GM13977 (cell line): Measurements from ENCODE around the gene LINC01488.

Experiments
- DNase-seq: peaks from one replicate; pipeline ENCODE4 v3.0.0; 2012; ENCODE audit warnings: low spot score
- in situ Hi-C: fragments of 300-500 bp; cut with MboI; formaldehyde crosslinking; loops from one replicate; pipeline ENCODE4 v1.12.0; 2022; ENCODE audit warnings: low sequenced_read_pairs, low pct_unique_long_range_greater_than_20kb, mixed read lengths, inconsistent platforms; ENCODE audit not compliant: unreplicated experiment
- TF ChIP-seq, protein P1 (sequence below): IDR thresholded peaks from 2 replicates; pipeline ENCODE4 v1.5.1; 2012; ENCODE audit warnings: mild to moderate bottlenecking, control low read depth; ENCODE audit not compliant: insufficient read depth; ENCODE audit errors: extremely low read depth, missing control alignments

Gene LINC01488

DNA sequence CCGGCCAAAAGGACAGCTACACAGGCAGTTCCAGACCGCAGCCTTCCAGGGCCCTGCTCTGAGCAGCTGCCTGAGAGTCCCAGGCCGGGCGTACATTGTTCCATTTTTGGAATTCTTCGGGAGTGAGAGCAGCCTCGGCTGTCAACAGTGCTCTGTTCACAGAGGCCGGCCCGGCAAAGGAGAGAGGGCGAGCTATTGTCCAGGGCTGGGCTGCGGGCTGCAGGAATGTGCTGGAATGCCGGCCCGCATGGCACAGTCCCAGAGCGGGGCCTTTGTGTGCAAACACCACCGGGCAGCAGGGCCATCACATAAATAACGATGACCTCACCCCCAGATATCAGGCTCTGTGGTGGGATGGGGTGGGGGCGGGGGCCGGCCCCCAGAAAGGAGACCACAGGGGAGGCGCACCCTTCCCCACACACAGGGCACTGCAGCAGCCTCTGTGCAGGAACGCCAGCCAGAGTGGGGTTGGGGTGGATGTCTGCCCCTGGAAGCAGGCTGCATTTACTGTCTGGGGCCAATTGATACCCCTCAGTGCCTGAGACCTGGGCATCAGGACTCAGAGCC lies 15.8 kb downstream of the LINC01488 start:
- TF ChIP-seq, protein P1, sequence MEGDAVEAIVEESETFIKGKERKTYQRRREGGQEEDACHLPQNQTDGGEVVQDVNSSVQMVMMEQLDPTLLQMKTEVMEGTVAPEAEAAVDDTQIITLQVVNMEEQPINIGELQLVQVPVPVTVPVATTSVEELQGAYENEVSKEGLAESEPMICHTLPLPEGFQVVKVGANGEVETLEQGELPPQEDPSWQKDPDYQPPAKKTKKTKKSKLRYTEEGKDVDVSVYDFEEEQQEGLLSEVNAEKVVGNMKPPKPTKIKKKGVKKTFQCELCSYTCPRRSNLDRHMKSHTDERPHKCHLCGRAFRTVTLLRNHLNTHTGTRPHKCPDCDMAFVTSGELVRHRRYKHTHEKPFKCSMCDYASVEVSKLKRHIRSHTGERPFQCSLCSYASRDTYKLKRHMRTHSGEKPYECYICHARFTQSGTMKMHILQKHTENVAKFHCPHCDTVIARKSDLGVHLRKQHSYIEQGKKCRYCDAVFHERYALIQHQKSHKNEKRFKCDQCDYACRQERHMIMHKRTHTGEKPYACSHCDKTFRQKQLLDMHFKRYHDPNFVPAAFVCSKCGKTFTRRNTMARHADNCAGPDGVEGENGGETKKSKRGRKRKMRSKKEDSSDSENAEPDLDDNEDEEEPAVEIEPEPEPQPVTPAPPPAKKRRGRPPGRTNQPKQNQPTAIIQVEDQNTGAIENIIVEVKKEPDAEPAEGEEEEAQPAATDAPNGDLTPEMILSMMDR = no peak
- in situ Hi-C loops = no loop called here
- no peak for DNase-seq

DNA sequence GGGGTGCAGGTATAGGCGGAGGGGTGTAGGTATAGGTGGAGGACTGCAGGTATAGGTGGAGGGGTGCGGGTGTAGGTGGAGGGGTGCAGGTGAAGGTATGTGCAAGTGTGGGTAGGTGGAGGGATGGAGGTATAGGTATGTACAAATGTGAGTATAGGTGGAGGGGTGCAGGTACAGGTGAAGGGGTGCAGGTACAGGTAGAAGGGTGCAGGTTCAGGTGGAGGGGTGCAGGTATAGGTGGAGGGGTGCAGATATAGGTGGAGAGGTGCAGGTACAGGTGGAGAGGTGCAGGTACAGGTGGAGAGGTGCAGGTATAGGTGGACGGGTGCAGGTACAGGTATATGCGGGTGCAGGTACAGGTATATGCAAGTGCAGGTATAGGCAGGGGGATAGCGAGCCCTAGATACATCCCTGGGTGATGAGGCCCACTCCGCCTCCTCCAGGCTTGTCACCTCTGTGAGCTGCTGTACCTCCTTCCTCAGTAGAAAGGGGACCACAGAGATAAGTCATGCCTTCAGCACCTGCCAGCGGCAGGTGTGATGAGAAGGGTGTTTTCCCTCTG lies 17.2 kb downstream of the LINC01488 start:
- TF ChIP-seq, protein P1 = no peak
- no peak for DNase-seq
- in situ Hi-C loops = no loop called here

DNA sequence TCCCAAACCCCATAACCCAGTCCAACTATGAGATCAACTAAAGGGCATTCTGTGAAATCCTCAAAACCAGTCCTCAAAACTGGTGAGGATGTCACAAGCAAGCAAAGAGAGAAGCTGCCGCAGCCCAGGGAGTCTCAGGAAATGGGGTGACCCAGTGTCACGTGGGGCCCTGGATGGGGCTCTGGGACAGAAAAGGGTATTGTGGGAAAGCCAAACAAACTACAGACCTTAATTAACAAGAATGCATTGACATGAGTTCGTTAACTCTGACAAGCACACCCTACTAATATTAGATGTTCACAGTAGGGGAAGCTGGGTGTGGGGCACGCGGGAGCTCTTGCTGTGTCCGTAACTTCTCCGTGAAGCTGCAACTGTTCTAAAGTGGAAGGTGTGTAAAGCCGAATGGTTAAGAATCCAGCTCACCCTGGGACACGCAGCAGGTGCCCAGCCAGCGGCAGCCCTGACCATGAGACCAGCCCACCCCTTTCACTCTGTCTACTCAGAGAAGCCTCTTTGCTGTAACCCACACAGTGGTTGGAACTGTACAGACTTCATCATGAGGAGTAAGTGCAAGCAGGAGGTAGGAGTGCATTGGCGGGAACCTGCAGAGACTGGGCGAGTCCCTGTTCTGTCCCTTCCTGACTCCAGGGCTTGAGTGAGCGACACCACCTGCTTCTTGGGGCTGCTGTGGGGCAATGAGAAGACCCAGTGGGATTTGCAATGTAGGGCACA lies 17.9 kb downstream of the LINC01488 start:
- TF ChIP-seq, protein P1 = no peak
- in situ Hi-C loops = no loop called here
- DNase-seq = no peak

DNA sequence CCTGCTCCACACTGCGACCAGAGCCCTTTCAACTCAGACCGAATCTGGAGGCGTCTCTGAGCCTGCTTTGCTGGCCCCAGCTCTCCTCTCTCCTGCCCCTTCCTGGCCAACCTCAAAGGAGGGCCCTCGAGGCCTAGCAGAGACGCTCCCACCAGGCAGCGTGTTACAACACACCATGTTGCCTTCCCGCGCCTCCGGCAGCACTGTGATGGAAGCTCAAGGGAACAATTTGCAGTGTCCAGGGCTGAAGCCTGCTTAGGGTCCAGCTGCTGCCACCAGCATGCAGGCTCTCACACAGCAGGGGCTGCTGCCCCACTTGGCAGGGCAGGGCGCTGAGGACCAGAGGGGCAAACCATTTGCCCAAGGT lies 18.4 kb downstream of the LINC01488 start:
- in situ Hi-C loops = no loop called here
- DNase-seq = no peak
- TF ChIP-seq, protein P1 = no peak

DNA sequence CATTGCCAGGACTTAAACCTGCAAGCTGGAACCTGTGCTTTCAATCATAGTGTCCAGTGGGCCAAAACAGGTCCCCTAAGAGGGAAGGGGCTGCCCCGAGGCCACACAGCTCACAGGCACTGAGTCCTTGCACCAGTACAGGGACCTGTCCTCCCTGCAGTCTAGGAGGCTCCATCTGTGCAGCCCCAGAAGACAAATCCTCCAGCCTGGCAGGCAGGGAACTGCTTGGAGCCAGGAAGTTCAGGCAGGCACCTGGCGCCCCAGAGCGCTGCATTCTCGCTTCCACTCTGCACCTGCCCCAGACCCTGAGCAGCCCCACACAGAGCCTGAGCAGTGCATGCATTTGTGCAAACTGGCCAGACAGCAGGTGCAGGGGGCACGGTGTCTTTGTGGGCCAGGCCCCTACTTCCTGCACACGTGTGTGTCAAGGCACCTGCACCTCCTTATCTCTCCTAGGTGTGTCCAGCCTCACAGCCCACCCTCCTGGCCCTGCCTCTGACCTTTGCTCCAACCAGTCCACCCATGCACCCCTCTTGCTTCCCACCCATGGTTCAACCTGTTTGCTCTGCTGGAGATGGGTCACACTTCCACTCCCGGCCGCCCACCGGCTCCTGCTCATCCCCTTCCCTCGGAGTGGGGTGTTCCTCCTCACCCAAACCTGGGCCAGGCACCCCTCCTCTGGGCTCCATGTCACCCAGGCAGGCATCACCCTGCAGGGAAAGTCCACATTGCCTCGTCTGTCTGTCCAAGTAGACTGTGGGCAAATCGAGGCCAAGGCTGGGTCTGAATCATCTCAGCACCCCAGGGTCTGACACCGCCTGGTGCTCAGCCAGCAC lies 19.0 kb downstream of the LINC01488 start:
- in situ Hi-C loops = no loop called here
- DNase-seq = no peak
- TF ChIP-seq, protein P1 = no peak

DNA sequence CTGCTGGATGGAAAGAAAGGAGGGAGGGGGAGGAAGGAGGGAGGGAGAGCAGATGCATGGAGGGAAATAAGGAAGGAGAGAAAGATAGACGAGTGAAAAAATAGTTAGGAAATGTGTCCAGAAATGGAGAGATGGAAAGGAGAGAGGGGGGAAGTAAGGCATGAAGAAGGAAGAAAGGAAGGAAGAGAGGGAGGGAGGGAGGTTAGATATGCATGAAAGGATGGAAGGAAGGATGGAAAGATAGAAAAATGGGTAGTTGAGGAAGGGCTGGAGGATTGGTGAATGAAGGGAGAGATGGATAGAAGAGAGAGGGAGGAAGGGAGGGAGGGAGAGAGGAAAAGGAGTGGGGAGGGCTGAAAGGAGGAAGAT lies 19.6 kb downstream of the LINC01488 start:
- TF ChIP-seq, protein P1 = no peak
- in situ Hi-C loops = no loop called here
- DNase-seq = no peak
